Sigmoid colon (tissue), 7 donors: ENCODE data around the gene CTNNA1. TPM values are rescaled to one million over a fixed set of nuclear protein-coding genes. Genes with fewer than 3 reads are reported as not detected.
"Not testable (repeated sequence)": the region's sequence is repeated elsewhere in the genome, so short reads cannot be mapped to it uniquely, and the experiment has no call there.

Experiments
- DNase-seq: peaks from one replicate; pipeline ENCODE4 v3.0.0-alpha.2; 2019
- H3K27ac ChIP-seq, 4 donors: fragments of 200-600 bp; sonication (generic); one replicate each; pipeline ENCODE4 v1.5.1; 2016 to 2019; ENCODE audit warnings: mild to moderate bottlenecking in 1 of 4
- H3K27me3 ChIP-seq, 3 donors: fragments of 200-600 bp; sonication (generic); one replicate each; pipeline ENCODE4 v1.5.1; 2019; ENCODE audit warnings: mild to moderate bottlenecking in 1 of 3
- H3K36me3 ChIP-seq, 4 donors: fragments of 200-600 bp; sonication (generic); one replicate each; pipeline ENCODE4 v1.5.1; 2016 to 2019
- H3K4me1 ChIP-seq, 4 donors: fragments of 200-600 bp; sonication (generic); one replicate each; pipeline ENCODE4 v1.5.1; 2017 to 2019
- H3K4me3 ChIP-seq, 4 donors: fragments of 200-600 bp; sonication (generic); one replicate each; pipeline ENCODE4 v1.5.1; 2017 to 2019; ENCODE audit warnings: mild to moderate bottlenecking in 2 of 4, moderate library complexity in 1 of 4
- H3K9me3 ChIP-seq, 4 donors: fragments of 200-600 bp in 3 of 4; sonication (generic) in 3 of 4; one replicate each; pipeline versions ENCODE4 v1.5.1 to v1.6.1; 2013 to 2019
- CTCF ChIP-seq, 4 experiments: fragments of 450-650 bp in 3 of 4; fragments of 200-600 bp in 1 of 4; IDR thresholded peaks; one replicate each; pipeline ENCODE4 v1.5.1; 2016 to 2019; ENCODE audit warnings: antibody characterized with exemption in 4 of 4, mild to moderate bottlenecking in 3 of 4, moderate library complexity in 2 of 4
- EP300 ChIP-seq, 4 donors: sonication (generic); formaldehyde crosslinking; IDR thresholded peaks; one replicate each; pipeline ENCODE4 v1.6.1; 2017; ENCODE audit warnings: antibody characterized with exemption in 4 of 4
- POLR2A ChIP-seq, 2 donors: fragments of 450-650 bp; IDR thresholded peaks; one replicate each; pipeline ENCODE4 v1.6.1; 2016; ENCODE audit warnings: antibody characterized with exemption in 2 of 2, mild to moderate bottlenecking in 2 of 2, moderate library complexity in 2 of 2
- POLR2AphosphoS5 ChIP-seq, 4 donors: sonication (generic); formaldehyde crosslinking; IDR thresholded peaks; one replicate each; pipeline ENCODE4 v1.6.1; 2017; ENCODE audit warnings: antibody characterized with exemption in 4 of 4
- WGBS, 2 donors: extraction: QIAGEN DNeasy Blood & Tissue Kit; methylation state at CpG; one replicate each; pipeline ENCODE4 v1.1.7; 2013; 5-methylcytosine and 5-hydroxymethylcytosine counted together
- intact Hi-C: fragments of 100-400 bp; cut with DNase I; formaldehyde crosslinking; loops from one replicate; pipeline ENCODE4 v1.15.1; 2023
- polyA plus RNA-seq, 3 donors: library from polyadenylated mRNA; stranded (reverse); fragments of 200-250 nt; gene quantifications; one replicate each; pipeline ENCODE4 v1.2.3, GENCODE V29; 2013
- total RNA-seq, 4 donors: library from RNA; depleted of rRNA; stranded (reverse); fragments of >200 nt; gene quantifications; one replicate each; pipeline ENCODE4 v1.1.0, GENCODE V29; 2016
- donor health status: healthy with polysubstance abuse.
- donor health status: Bipolar disorder and iron deficiency.
- donor health status: healthy.

The CTNNA1 gene
- total and polyA plus RNA-seq, 7 donors, result 163 to 256 (median 188) TPM

- Histone ChIP-seq H3K9me3 (no peaks in the 10 kb centered on the region), H3K27ac (no peak overlapping the region), H3K4me3 (no peak overlapping the region), H3K36me3 (peaks cover 0 to 3% (median 0%) of the 10 kb centered on the region in 4 donors), H3K27me3 (no peaks in the 10 kb centered on the region), H3K4me1 (peaks cover 0 to 30% (median 21%) of the 10 kb centered on the region in 4 donors)
- TF ChIP-seq POLR2A (IDR thresholded peaks at IDR 0.05) (no peak), CTCF (IDR thresholded peaks at IDR 0.05) (no peak), POLR2AphosphoS5 (IDR thresholded peaks at IDR 0.05) (no peak), EP300 (IDR thresholded peaks at IDR 0.05) (no peak)
- intact Hi-C loops, result no loop called here
- DNase-seq, result no peak
Measured at GRCh38 chr5:138805096-138805495, 51.9 kb downstream of the CTNNA1 start.

GRCh38 chr5:138807182-138807581 lies 54.0 kb downstream of the CTNNA1 start:
- Histone ChIP-seq H3K27me3 (no peaks in the 10 kb centered on the region), H3K4me1 (peaks cover 0 to 31% (median 21%) of the 10 kb centered on the region in 4 donors), H3K9me3 (no peaks in the 10 kb centered on the region), H3K4me3 (no peak overlapping the region), H3K36me3 (peaks cover 0 to 10% (median 0%) of the 10 kb centered on the region in 4 donors), H3K27ac (no peak overlapping the region)
- TF ChIP-seq POLR2AphosphoS5 (IDR thresholded peaks at IDR 0.05) (no peak), POLR2A (IDR thresholded peaks at IDR 0.05) (no peak)
- DNase-seq, result no peak
- WGBS, 2 donors, result 69 to 96% methylated on average over 1 of the region's 1 CpG
- intact Hi-C loops, result no loop called here

GRCh38 chr5:138809391-138809790 lies 56.2 kb downstream of the CTNNA1 start:
- no peak for DNase-seq
- H3K27ac ChIP-seq, result no peak overlapping the region
- intact Hi-C loops, result no loop called here
- peaks cover 0 to 31% (median 15%) of the 10 kb centered on the region in 4 donors for H3K36me3 ChIP-seq
- no peaks in the 10 kb centered on the region for H3K27me3 ChIP-seq
- no peak overlapping the region for H3K4me3 ChIP-seq
- peaks cover 0 to 17% (median 6%) of the 10 kb centered on the region in 4 donors for H3K4me1 ChIP-seq
- TF ChIP-seq EP300 (IDR thresholded peaks at IDR 0.05) (no peak), POLR2A (IDR thresholded peaks at IDR 0.05) (no peak), CTCF (IDR thresholded peaks at IDR 0.05) (no peak), POLR2AphosphoS5 (IDR thresholded peaks at IDR 0.05) (no peak)
- no peaks in the 10 kb centered on the region for H3K9me3 ChIP-seq

- DNase-seq, intact Hi-C loops, H3K27me3 ChIP-seq, H3K9me3 ChIP-seq, H3K27ac ChIP-seq, H3K4me3 ChIP-seq: not testable (repeated sequence)
- Histone ChIP-seq H3K4me1 (peaks cover 0 to 12% (median 6%) of the 10 kb centered on the region in 4 donors), H3K36me3 (peaks cover 0 to 41% (median 15%) of the 10 kb centered on the region in 4 donors)
- WGBS, 2 donors, result 91 to 96% methylated on average over 24 to 29 of the region's 35 CpGs
Measured at GRCh38 chr5:138810861-138811260, 57.6 kb downstream of the CTNNA1 start.

GRCh38 chr5:138815529-138815928 lies 62.3 kb downstream of the CTNNA1 start:
- Histone ChIP-seq H3K4me1 (peaks cover 0 to 19% (median 11%) of the 10 kb centered on the region in 4 donors), H3K4me3 (no peak overlapping the region), H3K27me3 (no peaks in the 10 kb centered on the region), H3K27ac (no peak overlapping the region), H3K9me3 (no peaks in the 10 kb centered on the region), H3K36me3 (peaks cover 0 to 45% (median 15%) of the 10 kb centered on the region in 4 donors)
- DNase-seq, result no peak
- intact Hi-C loops, result no loop called here
- no peak for TF ChIP-seq POLR2A (IDR thresholded peaks at IDR 0.05)
- TF ChIP-seq EP300 (IDR thresholded peaks at IDR 0.05), result no peak
- no peak for TF ChIP-seq CTCF (IDR thresholded peaks at IDR 0.05)
- no peak for TF ChIP-seq POLR2AphosphoS5 (IDR thresholded peaks at IDR 0.05)
- 94 to 96% methylated on average over 5 of the region's 5 CpGs for WGBS, 2 donors

- TF ChIP-seq CTCF (IDR thresholded peaks at IDR 0.05) (no peak), EP300 (IDR thresholded peaks at IDR 0.05) (no peak), POLR2A (IDR thresholded peaks at IDR 0.05) (no peak), POLR2AphosphoS5 (IDR thresholded peaks at IDR 0.05) (no peak)
- no peaks in the 10 kb centered on the region for H3K9me3 ChIP-seq
- peaks cover 0 to 27% (median 20%) of the 10 kb centered on the region in 4 donors for H3K4me1 ChIP-seq
- H3K4me3 ChIP-seq, result no peak overlapping the region
- WGBS, 2 donors, result 92 to 97% methylated on average over 1 of the region's 1 CpG
- peaks cover 0 to 39% (median 15%) of the 10 kb centered on the region in 4 donors for H3K36me3 ChIP-seq
- H3K27me3 ChIP-seq, result no peaks in the 10 kb centered on the region
- H3K27ac ChIP-seq, result no peak overlapping the region
- no peak for DNase-seq
- intact Hi-C loops, result no loop called here
Measured at GRCh38 chr5:138817241-138817640, 64.0 kb downstream of the CTNNA1 start.
